NCI-H2029 treated with DMSO at 0.1 percent for 48 hours (cell line): Measurements from ENCODE around the gene TXNDC16.

ENCODE experiments used
- DNase-seq: peaks from one replicate; lab custom pipeline; 2025; lab: John Stamatoyannopoulos, UW

The TXNDC16 gene

GRCh38 chr14:52446355-52446754 is 106.0 kb downstream of the TXNDC16 start:
- DNase-seq = no peak

GRCh38 chr14:52443506-52443905 is 108.8 kb downstream of the TXNDC16 start:
- DNase-seq = no peak

GRCh38 chr14:52442602-52443001 is 109.7 kb downstream of the TXNDC16 start:
- no peak for DNase-seq

- no peak for DNase-seq
Observed at GRCh38 chr14:52442166-52442565, 110.1 kb downstream of the TXNDC16 start.

GRCh38 chr14:52439476-52439875 is 112.8 kb downstream of the TXNDC16 start:
- no peak for DNase-seq

GRCh38 chr14:52434955-52435354 is 117.3 kb downstream of the TXNDC16 start:
- no peak for DNase-seq

- no peak for DNase-seq
Observed at GRCh38 chr14:52430474-52430873, 121.8 kb downstream of the TXNDC16 start.

GRCh38 chr14:52429451-52429850 is 122.9 kb downstream of the TXNDC16 start:
- DNase-seq = no peak

GRCh38 chr14:52427460-52427859 is 124.8 kb downstream of the TXNDC16 start:
- no peak for DNase-seq

GRCh38 chr14:52422650-52423356 is 129.5 kb downstream of the TXNDC16 start:
- no peak for DNase-seq

GRCh38 chr14:52417139-52417538 is 135.2 kb downstream of the TXNDC16 start:
- DNase-seq = no peak

- DNase-seq = no peak
Observed at GRCh38 chr14:52413729-52414408, 138.4 kb downstream of the TXNDC16 start.

GRCh38 chr14:52412426-52412825 is 139.9 kb downstream of the TXNDC16 start:
- DNase-seq = no peak

- DNase-seq = no peak
Observed at GRCh38 chr14:52405314-52405713, 147.0 kb downstream of the TXNDC16 start.

- no peak for DNase-seq
Observed at GRCh38 chr14:52402812-52403526, 149.3 kb downstream of the TXNDC16 start.

- DNase-seq = no peak
Observed at GRCh38 chr14:52400846-52401245, 151.5 kb downstream of the TXNDC16 start.

- DNase-seq = no peak
Observed at GRCh38 chr14:52399921-52400595, 152.2 kb downstream of the TXNDC16 start.

GRCh38 chr14:52399104-52399503 is 153.2 kb downstream of the TXNDC16 start:
- no peak for DNase-seq

- DNase-seq = no peak
Observed at GRCh38 chr14:52397844-52398243, 154.5 kb downstream of the TXNDC16 start.

- DNase-seq = no peak
Observed at GRCh38 chr14:52395728-52396127, 156.6 kb downstream of the TXNDC16 start.

GRCh38 chr14:52391881-52392615 is 160.3 kb downstream of the TXNDC16 start:
- no peak for DNase-seq
